Breast epithelium (tissue), 4 donors: ENCODE results near the gene PTPN4. TPM values are rescaled to one million over a fixed set of nuclear protein-coding genes. Genes with fewer than 3 reads are reported as not detected.

ENCODE experiments used
- DNase-seq, 2 donors: peaks; one replicate each; pipeline ENCODE4 v3.0.0-alpha.2; 2019; ENCODE audit warnings: low spot score in 2 of 2
- H3K27ac ChIP-seq, 2 donors: fragments of 200-600 bp; sonication (generic) in 1 of 2; one replicate each; pipeline ENCODE4 v1.5.1; 2016 to 2019; ENCODE audit warnings: mild to moderate bottlenecking in 1 of 2
- H3K27me3 ChIP-seq, 2 donors: fragments of 200-600 bp; sonication (generic) in 1 of 2; one replicate each; pipeline versions ENCODE4 v1.5.1 to v1.6.0; 2017 to 2019; ENCODE audit warnings: control low read depth in 1 of 2, mild to moderate bottlenecking in 1 of 2
- H3K36me3 ChIP-seq: fragments of 200-600 bp; one replicate; pipeline ENCODE4 v1.5.1; 2019
- H3K4me1 ChIP-seq, 2 donors: fragments of 200-600 bp; sonication (generic); one replicate each; pipeline ENCODE4 v1.5.1; 2016 to 2019; ENCODE audit warnings: control low read depth in 1 of 2
- H3K4me3 ChIP-seq, 3 donors: fragments of 200-600 bp; sonication (generic); 1 replicate in 2 of 3; 2 replicates in 1 of 3; pipeline ENCODE4 v1.5.1; 2016 to 2019; ENCODE audit warnings: mild to moderate bottlenecking in 3 of 3, moderate library complexity in 2 of 3
- H3K9me3 ChIP-seq, 2 donors: fragments of 200-600 bp; sonication (generic) in 1 of 2; one replicate each; pipeline ENCODE4 v1.5.1; 2016 to 2019; ENCODE audit warnings: control low read depth in 1 of 2
- CTCF ChIP-seq, 3 donors: fragments of 450-650 bp; IDR thresholded peaks; one replicate each; pipeline ENCODE4 v1.5.1; 2016 to 2017; ENCODE audit warnings: antibody characterized with exemption in 3 of 3, mild to moderate bottlenecking in 3 of 3, moderate library complexity in 3 of 3
- POLR2A ChIP-seq: fragments of 450-650 bp; IDR thresholded peaks from one replicate; pipeline ENCODE4 v1.6.1; 2016; ENCODE audit warnings: antibody characterized with exemption, mild to moderate bottlenecking, moderate library complexity
- POLR2AphosphoS5 ChIP-seq, 3 donors: sonication (generic); formaldehyde crosslinking; IDR thresholded peaks; one replicate each; pipeline ENCODE4 v1.6.1; 2017; ENCODE audit warnings: antibody characterized with exemption in 3 of 3
- intact Hi-C: fragments of 100-400 bp; cut with DNase I; formaldehyde crosslinking; loops from one replicate; pipeline ENCODE4 v1.15.1; 2023; ENCODE audit warnings: low total_unique reads
- total RNA-seq, 3 donors: library from RNA; depleted of rRNA; stranded (reverse); fragments of >200 nt; gene quantifications; one replicate each; pipeline ENCODE4 v1.1.0, GENCODE V29; 2016

Gene PTPN4
- total RNA-seq, 3 donors from 2014 or later, result 29.1 to 49.6 (median 38.7) TPM

DNA sequence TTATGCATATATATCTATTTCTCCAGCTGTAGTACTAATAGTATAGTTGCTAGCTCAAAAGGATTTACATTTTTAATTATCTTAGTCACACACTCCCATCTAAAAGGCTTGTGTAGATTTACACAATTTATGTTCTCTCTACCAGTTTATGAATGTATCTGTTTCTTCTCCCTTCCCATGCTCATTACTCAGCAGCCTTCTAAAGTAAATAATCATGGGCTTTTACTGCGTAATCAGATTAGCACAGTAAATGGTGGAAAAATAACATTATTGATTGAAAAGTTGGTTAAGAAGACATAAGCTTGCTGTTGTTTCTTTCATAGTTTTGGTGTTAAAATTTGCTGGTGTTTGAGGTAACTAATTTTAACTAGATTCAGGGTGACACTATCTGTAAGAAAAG is 81.8 kb downstream of the PTPN4 start:
- no peak for DNase-seq
- Histone ChIP-seq H3K27me3 (no peaks in the 10 kb centered on the region), H3K9me3 (peaks cover 0 to 5% of the 10 kb centered on the region in 2 donors), H3K36me3 (no peaks in the 10 kb centered on the region), H3K4me3 (no peak overlapping the region), H3K4me1 (no peaks in the 10 kb centered on the region), H3K27ac (no peak overlapping the region)
- intact Hi-C loops, result no loop called here
- TF ChIP-seq POLR2A (no peak), POLR2AphosphoS5 (IDR thresholded peaks at IDR 0.05) (no peak), CTCF (IDR thresholded peaks at IDR 0.05) (no peak)

DNA sequence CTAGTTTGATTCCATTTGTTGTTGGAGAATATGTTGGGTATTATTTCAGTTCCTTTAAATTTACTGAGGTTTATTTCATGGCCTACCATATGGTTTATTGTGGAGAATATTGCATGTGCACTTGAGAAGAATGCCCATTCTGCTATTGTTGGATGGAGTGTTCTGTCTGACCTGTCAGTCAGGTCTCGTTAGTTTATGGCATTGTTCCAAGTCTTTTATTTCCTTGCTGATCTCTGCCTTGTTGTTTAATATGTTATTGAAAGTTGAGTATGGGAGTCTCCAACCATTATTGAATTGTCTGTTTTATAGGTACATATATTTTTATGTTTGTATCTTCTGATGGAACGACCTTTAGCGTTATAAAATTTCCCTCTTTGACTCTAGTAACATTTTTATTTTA is 86.3 kb downstream of the PTPN4 start:
- Histone ChIP-seq H3K4me1 (no peaks in the 10 kb centered on the region), H3K4me3 (no peak overlapping the region), H3K36me3 (no peaks in the 10 kb centered on the region), H3K27ac (no peak overlapping the region), H3K9me3 (peaks cover 0 to 5% of the 10 kb centered on the region in 2 donors), H3K27me3 (no peaks in the 10 kb centered on the region)
- TF ChIP-seq POLR2A (no peak), POLR2AphosphoS5 (IDR thresholded peaks at IDR 0.05) (no peak), CTCF (IDR thresholded peaks at IDR 0.05) (no peak)
- no peak for DNase-seq
- intact Hi-C loops, result no loop called here

DNA sequence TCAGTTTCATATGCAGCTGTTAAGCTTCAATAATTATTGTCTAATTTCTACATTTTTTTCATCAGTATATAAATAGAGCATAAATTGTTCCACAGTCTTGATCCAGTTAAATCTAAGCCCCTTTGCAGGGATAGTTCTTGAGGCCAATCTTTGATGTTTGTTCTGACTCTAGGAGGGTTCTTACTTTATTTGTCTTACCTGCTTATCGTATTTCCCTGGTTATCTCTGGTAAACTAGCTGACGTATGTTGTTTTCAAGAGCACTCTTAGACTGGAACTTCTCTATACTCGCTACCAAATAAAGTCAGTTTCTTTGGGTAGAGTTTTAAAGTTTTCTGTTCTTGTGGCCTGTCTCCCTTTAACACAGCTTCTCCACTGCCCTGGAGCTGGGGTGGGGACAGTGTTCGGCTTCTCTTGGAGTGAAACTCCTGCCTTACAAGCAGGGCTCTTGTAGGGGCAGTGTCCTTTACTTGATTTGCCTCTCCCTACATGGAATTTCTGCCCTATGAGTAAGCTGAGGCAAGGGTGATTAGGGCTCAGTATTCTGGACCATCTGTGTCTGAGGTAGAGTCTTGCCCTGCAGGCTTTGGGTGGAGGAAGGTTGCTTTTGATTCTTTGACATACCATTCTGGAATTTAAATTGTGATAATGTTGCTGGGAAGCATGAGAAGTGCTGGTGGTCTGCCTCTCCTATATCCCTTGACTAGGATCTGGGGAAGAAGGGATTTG is 90.3 kb downstream of the PTPN4 start:
- Histone ChIP-seq H3K27ac (no peak overlapping the region), H3K4me3 (no peak overlapping the region), H3K4me1 (no peaks in the 10 kb centered on the region), H3K9me3 (peaks cover 8 to 25% of the 10 kb centered on the region in 2 donors), H3K27me3 (no peaks in the 10 kb centered on the region), H3K36me3 (no peaks in the 10 kb centered on the region)
- intact Hi-C loops, result no loop called here
- DNase-seq, result no peak
- TF ChIP-seq POLR2AphosphoS5 (IDR thresholded peaks at IDR 0.05) (no peak), CTCF (IDR thresholded peaks at IDR 0.05) (no peak), POLR2A (no peak)

GRCh38 chr2:119852214-119852613 is 92.5 kb downstream of the PTPN4 start:
- intact Hi-C loops, result no loop called here
- no peak for DNase-seq
- no peak for TF ChIP-seq POLR2A
- TF ChIP-seq POLR2AphosphoS5 (IDR thresholded peaks at IDR 0.05), result no peak
- TF ChIP-seq CTCF (IDR thresholded peaks at IDR 0.05), result no peak

DNA sequence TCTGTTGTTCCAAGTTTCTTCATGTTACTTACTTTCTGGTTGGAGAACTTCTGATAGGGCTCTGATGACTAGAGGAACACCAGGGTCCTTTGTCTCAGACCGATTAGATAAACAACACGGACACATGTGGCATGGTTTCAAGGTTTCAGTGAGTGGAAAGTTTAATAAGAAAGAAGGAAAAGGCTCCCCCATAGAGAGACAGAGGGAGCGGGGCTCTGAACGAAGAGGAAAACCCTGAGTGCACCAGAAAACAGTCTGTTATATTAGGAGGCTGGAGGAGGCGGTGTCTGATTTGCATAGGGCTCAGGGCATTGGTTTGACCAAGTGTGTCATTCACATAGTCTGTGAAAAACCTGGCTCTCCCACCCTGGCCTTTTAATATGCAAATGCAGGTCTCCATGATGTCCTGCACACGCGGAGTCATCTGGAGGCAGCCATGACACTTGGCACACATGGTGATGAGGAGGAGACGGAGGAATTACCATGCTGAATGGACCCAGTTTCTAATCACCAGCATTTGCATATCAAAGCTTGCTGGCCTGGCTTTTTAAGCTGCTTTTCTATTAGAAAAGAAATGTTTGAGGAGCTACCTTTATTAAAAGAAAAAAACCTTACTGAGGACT is 94.2 kb downstream of the PTPN4 start:
- H3K36me3 ChIP-seq, result no peaks in the 10 kb centered on the region
- no peaks in the 10 kb centered on the region for H3K27me3 ChIP-seq
- no peak overlapping the region for H3K4me3 ChIP-seq
- no peak for DNase-seq
- TF ChIP-seq POLR2AphosphoS5 (IDR thresholded peaks at IDR 0.05) (no peak), POLR2A (no peak), CTCF (IDR thresholded peaks at IDR 0.05) (no peak)
- H3K27ac ChIP-seq, result no peak overlapping the region
- H3K9me3 ChIP-seq, result peaks cover 8 to 20% of the 10 kb centered on the region in 2 donors
- intact Hi-C loops, result no loop called here
- H3K4me1 ChIP-seq, result no peaks in the 10 kb centered on the region

More at GRCh38 chr2:119852214-119852613, 92.5 kb downstream of the PTPN4 start:
- H3K36me3 ChIP-seq, result no peaks in the 10 kb centered on the region
- H3K9me3 ChIP-seq, result peaks cover 8 to 20% of the 10 kb centered on the region in 2 donors
- no peak overlapping the region for H3K4me3 ChIP-seq
- no peaks in the 10 kb centered on the region for H3K27me3 ChIP-seq
- no peak overlapping the region for H3K27ac ChIP-seq
- no peaks in the 10 kb centered on the region for H3K4me1 ChIP-seq
